ENCODE results near the gene SLC39A13. TPM values are rescaled to one million over a fixed set of nuclear protein-coding genes. Genes with fewer than 3 reads are reported as not detected.

SLC39A13 gene
- total RNA-seq, 1 donor from 2014 or later, result 117 TPM

DNA sequence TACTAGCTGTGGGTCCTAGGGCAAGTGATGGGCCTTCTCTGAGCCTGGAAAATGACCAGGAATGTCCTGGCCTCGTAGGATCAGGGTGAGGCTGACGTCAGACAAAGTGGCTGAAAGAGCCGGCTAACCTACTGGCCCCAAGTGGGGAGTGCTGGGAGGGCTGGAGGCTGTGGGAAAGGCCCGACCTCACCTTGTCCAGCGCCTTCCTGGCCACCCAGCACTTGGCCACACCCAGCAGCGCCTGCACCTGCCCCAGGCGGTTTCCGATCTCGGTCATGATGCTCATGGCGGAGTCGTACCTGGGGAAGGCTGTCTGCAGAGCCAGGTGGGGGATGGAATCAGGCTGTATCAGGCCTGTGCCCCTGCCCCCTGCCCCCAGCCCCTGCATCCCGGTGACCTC is 33.0 kb downstream of the SLC39A13 start:
- DNase-seq (ENCODE audit: low read depth), result no peak
- TF ChIP-seq, protein P1, sequence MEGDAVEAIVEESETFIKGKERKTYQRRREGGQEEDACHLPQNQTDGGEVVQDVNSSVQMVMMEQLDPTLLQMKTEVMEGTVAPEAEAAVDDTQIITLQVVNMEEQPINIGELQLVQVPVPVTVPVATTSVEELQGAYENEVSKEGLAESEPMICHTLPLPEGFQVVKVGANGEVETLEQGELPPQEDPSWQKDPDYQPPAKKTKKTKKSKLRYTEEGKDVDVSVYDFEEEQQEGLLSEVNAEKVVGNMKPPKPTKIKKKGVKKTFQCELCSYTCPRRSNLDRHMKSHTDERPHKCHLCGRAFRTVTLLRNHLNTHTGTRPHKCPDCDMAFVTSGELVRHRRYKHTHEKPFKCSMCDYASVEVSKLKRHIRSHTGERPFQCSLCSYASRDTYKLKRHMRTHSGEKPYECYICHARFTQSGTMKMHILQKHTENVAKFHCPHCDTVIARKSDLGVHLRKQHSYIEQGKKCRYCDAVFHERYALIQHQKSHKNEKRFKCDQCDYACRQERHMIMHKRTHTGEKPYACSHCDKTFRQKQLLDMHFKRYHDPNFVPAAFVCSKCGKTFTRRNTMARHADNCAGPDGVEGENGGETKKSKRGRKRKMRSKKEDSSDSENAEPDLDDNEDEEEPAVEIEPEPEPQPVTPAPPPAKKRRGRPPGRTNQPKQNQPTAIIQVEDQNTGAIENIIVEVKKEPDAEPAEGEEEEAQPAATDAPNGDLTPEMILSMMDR (IDR thresholded peaks at IDR 0.05; ENCODE audit: insufficient read depth, low read length, poor library complexity, severe bottlenecking), result no peak
- no peaks in the 10 kb centered on the region for H3K36me3 ChIP-seq (ENCODE audit: control insufficient read depth, insufficient read depth, low read length)
- H3K4me3 ChIP-seq (ENCODE audit: low read depth, low read length), result no peak overlapping the region
- H3K27me3 ChIP-seq (ENCODE audit: control insufficient read depth, insufficient read depth, low read length), result no peaks in the 10 kb centered on the region

GRCh38 chr11:47442514-47442913 is 34.1 kb downstream of the SLC39A13 start:
- no peak overlapping the region for H3K4me3 ChIP-seq (ENCODE audit: low read depth, low read length)
- H3K36me3 ChIP-seq (ENCODE audit: control insufficient read depth, insufficient read depth, low read length), result no peaks in the 10 kb centered on the region
- no peaks in the 10 kb centered on the region for H3K27me3 ChIP-seq (ENCODE audit: control insufficient read depth, insufficient read depth, low read length)
- TF ChIP-seq, protein P1 (IDR thresholded peaks at IDR 0.05; ENCODE audit: insufficient read depth, low read length, poor library complexity, severe bottlenecking), result no peak
- no peak for DNase-seq (ENCODE audit: low read depth)

DNA sequence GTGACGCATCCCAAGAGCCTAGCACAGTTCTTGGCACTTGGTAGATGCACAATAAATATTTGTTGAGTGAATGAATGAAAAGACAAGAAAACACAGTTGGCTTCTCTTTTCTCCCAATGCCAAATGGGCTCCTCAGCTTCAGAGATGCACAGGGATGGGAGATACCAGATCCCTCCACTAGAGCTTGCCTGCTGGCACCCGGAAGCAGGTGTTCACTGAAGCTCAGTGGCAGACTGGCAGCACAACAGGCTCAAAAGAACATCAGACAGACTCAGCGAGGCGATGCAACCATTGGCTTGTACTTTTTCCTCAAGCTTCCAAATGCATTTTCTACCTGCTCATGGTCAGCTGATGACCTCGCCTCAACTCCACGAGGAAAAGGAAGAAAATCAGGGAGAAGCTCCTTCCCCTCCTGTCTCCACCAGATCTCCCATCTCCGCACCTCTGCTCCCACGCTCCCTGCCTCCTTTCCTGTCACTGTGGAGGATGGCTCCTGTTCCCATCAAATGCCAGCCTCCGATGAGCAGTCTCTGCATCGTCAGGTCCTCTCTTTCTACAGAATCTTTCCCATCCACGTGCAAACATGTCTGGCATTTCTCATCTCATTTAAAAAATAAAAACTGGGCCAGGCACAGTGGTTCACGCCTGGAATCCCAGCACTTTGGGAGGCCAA is 34.8 kb downstream of the SLC39A13 start:
- no peak for DNase-seq (ENCODE audit: low read depth)
- H3K4me3 ChIP-seq (ENCODE audit: low read depth, low read length), result no peak overlapping the region
- no peaks in the 10 kb centered on the region for H3K27me3 ChIP-seq (ENCODE audit: control insufficient read depth, insufficient read depth, low read length)
- TF ChIP-seq, protein P1 (IDR thresholded peaks at IDR 0.05; ENCODE audit: insufficient read depth, low read length, poor library complexity, severe bottlenecking), result peak; percentile 22
- H3K36me3 ChIP-seq (ENCODE audit: control insufficient read depth, insufficient read depth, low read length), result no peaks in the 10 kb centered on the region

GRCh38 chr11:47443817-47444216 is 35.4 kb downstream of the SLC39A13 start:
- DNase-seq (ENCODE audit: low read depth), result no peak
- H3K27me3 ChIP-seq (ENCODE audit: control insufficient read depth, insufficient read depth, low read length), result no peaks in the 10 kb centered on the region
- no peak overlapping the region for H3K4me3 ChIP-seq (ENCODE audit: low read depth, low read length)
- no peaks in the 10 kb centered on the region for H3K36me3 ChIP-seq (ENCODE audit: control insufficient read depth, insufficient read depth, low read length)
- TF ChIP-seq, protein P1 (IDR thresholded peaks at IDR 0.05; ENCODE audit: insufficient read depth, low read length, poor library complexity, severe bottlenecking), result no peak

DNA sequence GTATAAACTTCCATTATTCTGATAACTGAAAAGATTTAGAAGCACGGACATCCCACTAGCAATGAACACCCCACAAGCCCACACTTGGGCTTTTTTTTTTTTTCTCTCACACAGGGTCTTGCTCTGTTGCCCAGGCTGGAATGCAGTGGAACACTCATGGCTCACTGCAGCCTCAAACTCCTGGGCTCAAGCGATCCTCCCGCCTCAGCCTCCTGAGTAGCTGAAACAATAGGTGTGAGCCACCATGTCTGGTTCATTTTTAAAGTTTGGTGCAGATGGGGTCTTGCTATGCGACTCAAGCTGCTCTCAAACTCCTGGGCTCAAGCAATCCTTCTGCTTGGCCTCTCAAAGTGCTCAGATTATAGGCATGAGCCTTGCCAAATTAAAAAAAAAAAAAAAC is 37.5 kb downstream of the SLC39A13 start:
- DNase-seq (ENCODE audit: low read depth), result no peak
- H3K4me3 ChIP-seq (ENCODE audit: low read depth, low read length), result no peak overlapping the region
- H3K27me3 ChIP-seq (ENCODE audit: control insufficient read depth, insufficient read depth, low read length), result no peaks in the 10 kb centered on the region
- no peaks in the 10 kb centered on the region for H3K36me3 ChIP-seq (ENCODE audit: control insufficient read depth, insufficient read depth, low read length)
- TF ChIP-seq, protein P1 (IDR thresholded peaks at IDR 0.05; ENCODE audit: insufficient read depth, low read length, poor library complexity, severe bottlenecking), result no peak

DNA sequence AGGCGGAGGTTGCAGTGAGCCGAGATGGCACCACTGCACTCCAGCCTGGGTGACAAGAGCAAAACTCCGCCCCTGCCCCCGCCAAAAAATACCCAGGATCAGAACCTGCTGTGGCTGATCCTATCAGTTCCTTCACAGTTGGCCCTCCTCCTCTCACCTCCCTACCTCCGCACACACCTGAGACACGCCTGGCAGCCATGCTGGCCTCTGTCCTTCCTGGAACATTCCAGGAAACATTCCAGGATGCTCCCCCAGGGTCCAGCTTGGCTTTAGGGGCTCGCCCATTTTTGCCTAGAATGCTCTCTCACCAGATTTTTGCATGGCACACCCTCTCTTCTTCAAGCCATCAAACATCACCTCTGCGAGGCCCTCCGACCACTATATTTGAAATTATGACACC is 38.4 kb downstream of the SLC39A13 start:
- Histone ChIP-seq H3K36me3 (ENCODE audit: control insufficient read depth, insufficient read depth, low read length) (no peaks in the 10 kb centered on the region), H3K27me3 (ENCODE audit: control insufficient read depth, insufficient read depth, low read length) (no peaks in the 10 kb centered on the region), H3K4me3 (ENCODE audit: low read depth, low read length) (no peak overlapping the region)
- DNase-seq (ENCODE audit: low read depth), result no peak
- TF ChIP-seq, protein P1 (IDR thresholded peaks at IDR 0.05; ENCODE audit: insufficient read depth, low read length, poor library complexity, severe bottlenecking), result no peak
